H9 (cell line): ENCODE results near the gene FAM222B. TPM values are rescaled to one million over a fixed set of nuclear protein-coding genes. Genes with fewer than 3 reads are reported as not detected.

Experiments
- DNase-seq: peaks from one replicate; pipeline ENCODE4 v3.0.0-alpha.2; 2017
- H2AFZ ChIP-seq: one replicate; pipeline ENCODE4 v1.6.1; 2013; ENCODE audit warnings: mild to moderate bottlenecking, low read length, control low read depth, moderate library complexity
- H2AK5ac ChIP-seq: 2 replicates; pipeline ENCODE4 v1.6.1; 2013; ENCODE audit warnings: low read length, control low read depth, mixed read lengths; ENCODE audit not compliant: insufficient read length
- H2BK120ac ChIP-seq: one replicate; pipeline ENCODE4 v1.6.1; 2013; ENCODE audit warnings: low read depth, mild to moderate bottlenecking, low read length, control low read depth, inconsistent platforms; ENCODE audit not compliant: poor library complexity, severe bottlenecking
- H2BK12ac ChIP-seq: 2 replicates; pipeline ENCODE4 v1.6.1; 2013; ENCODE audit warnings: low read length, control low read depth, mixed read lengths, low read depth; ENCODE audit not compliant: insufficient read length
- H2BK15ac ChIP-seq: 2 replicates; pipeline ENCODE4 v1.6.1; 2013; ENCODE audit warnings: low read depth, low read length, control low read depth
- H2BK20ac ChIP-seq: one replicate; pipeline ENCODE4 v1.6.1; 2013; ENCODE audit warnings: low read depth, mild to moderate bottlenecking, low read length, control low read depth, inconsistent platforms; ENCODE audit not compliant: poor library complexity, severe bottlenecking
- H2BK5ac ChIP-seq: 2 replicates; pipeline ENCODE4 v1.6.1; 2013; ENCODE audit warnings: low read length, control low read depth, mixed read lengths; ENCODE audit not compliant: insufficient read length
- H3K14ac ChIP-seq: 2 replicates; pipeline ENCODE4 v1.6.1; 2013; ENCODE audit warnings: low read length, control low read depth; ENCODE audit not compliant: insufficient read depth
- H3K18ac ChIP-seq: 2 replicates; pipeline ENCODE4 v1.6.1; 2013; ENCODE audit warnings: low read depth, mild to moderate bottlenecking, mixed read lengths, low read length, control low read depth; ENCODE audit not compliant: insufficient read length
- H3K23ac ChIP-seq: 2 replicates; pipeline ENCODE4 v1.6.1; 2013; ENCODE audit warnings: low read length, control low read depth, mixed read lengths, low read depth; ENCODE audit not compliant: insufficient read length
- H3K23me2 ChIP-seq: 2 replicates; pipeline ENCODE4 v1.6.1; 2013; ENCODE audit warnings: low read depth, mild to moderate bottlenecking, mixed read lengths, low read length, control low read depth; ENCODE audit not compliant: insufficient read length, poor library complexity, severe bottlenecking
- H3K27ac ChIP-seq: 2 replicates; pipeline ENCODE4 v1.5.1; 2013; ENCODE audit warnings: low read length, control low read depth, mixed read lengths, low read depth; ENCODE audit not compliant: insufficient read length
- H3K27me3 ChIP-seq: 2 replicates; pipeline ENCODE4 v1.6.1; 2013; ENCODE audit warnings: low read length, control low read depth, inconsistent platforms; ENCODE audit not compliant: insufficient read depth
- H3K4ac ChIP-seq: 2 replicates; pipeline ENCODE4 v1.6.1; 2013; ENCODE audit warnings: low read depth, mild to moderate bottlenecking, control low read depth, inconsistent platforms, low read length, moderate library complexity
- H3K4me1 ChIP-seq: 2 replicates; pipeline ENCODE4 v1.6.1; 2013; ENCODE audit warnings: low read length, control low read depth, inconsistent platforms; ENCODE audit not compliant: insufficient read depth
- H3K4me2 ChIP-seq: 2 replicates; pipeline ENCODE4 v1.6.1; 2013; ENCODE audit warnings: low read length, control low read depth, mixed read lengths; ENCODE audit not compliant: insufficient read length, insufficient read depth
- H3K56ac ChIP-seq: 2 replicates; pipeline ENCODE4 v1.6.1; 2013; ENCODE audit warnings: low read depth, mild to moderate bottlenecking, mixed read lengths, low read length, control low read depth; ENCODE audit not compliant: insufficient read length
- H3K79me1 ChIP-seq: 2 replicates; pipeline ENCODE4 v1.6.1; 2013; ENCODE audit warnings: low read depth, mild to moderate bottlenecking, moderate library complexity, low read length, control low read depth, inconsistent platforms; ENCODE audit not compliant: insufficient read depth, poor library complexity, severe bottlenecking
- H3K79me2 ChIP-seq: 2 replicates; pipeline ENCODE4 v1.6.1; 2013; ENCODE audit warnings: low read length, control low read depth, inconsistent platforms; ENCODE audit not compliant: insufficient read depth
- H3K9ac ChIP-seq: 2 replicates; pipeline ENCODE4 v1.6.1; 2013; ENCODE audit warnings: low read length, control low read depth, mixed read lengths; ENCODE audit not compliant: insufficient read length; ENCODE audit errors: extremely low read depth
- H3K9me3 ChIP-seq: one replicate; pipeline ENCODE4 v1.6.1; 2013; ENCODE audit warnings: low read depth, low read length, inconsistent platforms; ENCODE audit not compliant: control insufficient read depth
- H3T11ph ChIP-seq: one replicate; pipeline ENCODE4 v1.6.1; 2013; ENCODE audit warnings: mild to moderate bottlenecking, low read length, control low read depth, inconsistent platforms
- H4K20me1 ChIP-seq: one replicate; pipeline ENCODE4 v1.6.1; 2013; ENCODE audit not compliant: control insufficient read depth, insufficient read length, insufficient read depth
- H4K5ac ChIP-seq: 2 replicates; pipeline ENCODE4 v1.6.1; 2013; ENCODE audit warnings: low read depth, mild to moderate bottlenecking, mixed read lengths, low read length, control low read depth; ENCODE audit not compliant: insufficient read length
- H4K8ac ChIP-seq: replicated peaks from 2 replicates; pipeline ENCODE4 v1.6.1; 2013; ENCODE audit warnings: low read length, control low read depth, mixed read lengths, low read depth; ENCODE audit not compliant: insufficient read length
- H4K91ac ChIP-seq: 2 replicates; pipeline ENCODE4 v1.6.1; 2013; ENCODE audit warnings: low read depth, mild to moderate bottlenecking, moderate library complexity, mixed read lengths, low read length, control low read depth; ENCODE audit not compliant: insufficient read length
- H3K27ac Mint-ChIP-seq, 3 experiments: 2 replicates in 2 of 3; 3 replicates in 1 of 3; pipeline ENCODE4 v1.8.0; 2020 to 2021; ENCODE audit warnings: mixed read lengths in 3 of 3, mild to moderate bottlenecking in 1 of 3, moderate library complexity in 1 of 3
- H3K27me3 Mint-ChIP-seq: 2 replicates; pipeline ENCODE4 v1.8.0; 2021; ENCODE audit warnings: low read depth, mild to moderate bottlenecking, moderate library complexity, mixed read lengths
- H3K36me3 Mint-ChIP-seq, 3 experiments: 2 replicates in 2 of 3; 3 replicates in 1 of 3; pipeline ENCODE4 v1.8.0; 2020 to 2021; ENCODE audit warnings: low read depth in 3 of 3, mixed read lengths in 3 of 3; ENCODE audit not compliant: insufficient read depth in 1 of 3
- H3K4me1 Mint-ChIP-seq, 2 experiments: 2 replicates each; pipeline ENCODE4 v1.8.0; 2020; ENCODE audit warnings: mixed read lengths in 2 of 2
- H3K4me3 Mint-ChIP-seq, 2 experiments: 2 replicates in 1 of 2; 3 replicates in 1 of 2; pipeline ENCODE4 v1.8.0; 2020 to 2021; ENCODE audit warnings: mild to moderate bottlenecking in 2 of 2, mixed read lengths in 2 of 2, moderate library complexity in 1 of 2
- H3K9me3 Mint-ChIP-seq, 2 experiments: 2 replicates in 1 of 2; 3 replicates in 1 of 2; pipeline ENCODE4 v1.8.0; 2020; ENCODE audit warnings: mild to moderate bottlenecking in 2 of 2, mixed read lengths in 2 of 2, moderate library complexity in 1 of 2
- WGBS: extraction: QIAGEN DNeasy Blood & Tissue Kit; methylation state at CpG from one replicate; pipeline ENCODE4 v1.1.7; 2013; ENCODE audit warnings: missing lambda C conversion rate, low lambda C conversion rate, mixed read lengths; ENCODE audit not compliant: insufficient read length; ENCODE audit errors: extremely low coverage; 5-methylcytosine and 5-hydroxymethylcytosine counted together
- total RNA-seq: library from RNA; stranded (reverse); gene quantifications from 2 replicates; pipeline ENCODE4 v1.2.1, GENCODE V29; 2021
- TF ChIP-seq, protein P1 (sequence below): fragments of 200-600 bp; sonication (generic); conservative IDR thresholded peaks from 3 replicates; pipeline ENCODE4 v1.8.0; 2021; ENCODE audit warnings: antibody characterized with exemption, mild to moderate bottlenecking

Gene FAM222B
- total RNA-seq, 1 experiment from 2014 or later = 76.1 TPM

DNA sequence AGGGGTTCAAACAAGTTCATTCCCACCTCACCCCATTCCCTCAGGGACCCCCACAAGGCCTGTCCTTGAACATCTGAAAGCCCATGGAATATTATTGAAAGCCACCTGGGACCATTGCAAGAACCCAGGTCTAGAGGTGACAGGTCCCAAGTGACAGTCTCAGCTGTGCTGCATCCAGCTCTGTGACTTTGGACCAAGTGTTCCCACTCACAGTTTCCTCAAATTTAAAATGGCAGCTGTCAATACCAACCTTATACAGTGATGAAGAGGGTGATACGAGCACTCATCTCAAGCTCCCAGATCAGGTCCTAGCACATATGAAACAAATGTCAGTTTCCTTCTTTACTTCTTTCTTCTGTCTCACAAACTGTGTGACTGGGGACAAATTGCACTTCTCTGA lies 21.4 kb upstream of the FAM222B start:
- no peak overlapping the region for H3K27ac Mint-ChIP-seq
- Histone ChIP-seq H3K18ac (no peak overlapping the region), H4K5ac (no peak overlapping the region), H4K20me1 (no peaks in the 10 kb centered on the region), H3K4me1 (no peaks in the 10 kb centered on the region; the same call in 1 of the 2 replicates), H2BK20ac (no peak overlapping the region), H3K23me2 (peaks cover 3% of the 10 kb centered on the region), H2BK120ac (no peak overlapping the region), H2BK5ac (no peak overlapping the region), H3T11ph (no peak overlapping the region), H3K27me3 (no peaks in the 10 kb centered on the region), H3K9ac (no peak overlapping the region), H2BK12ac (no peak overlapping the region), H2AK5ac (no peak overlapping the region), H3K14ac (no peak overlapping the region), H2BK15ac (no peak overlapping the region), H3K79me2 (no peaks in the 10 kb centered on the region), H3K4ac (no peak overlapping the region), H2AFZ (no peak overlapping the region), H3K27ac (no peak overlapping the region), H3K9me3 (no peaks in the 10 kb centered on the region), H3K4me2 (no peak overlapping the region), H4K91ac (no peak overlapping the region), H3K23ac (no peak overlapping the region), H4K8ac (no peak overlapping the region), H3K79me1 (no peaks in the 10 kb centered on the region), H3K56ac (no peak overlapping the region)
- no peak for DNase-seq
- peaks cover 10 to 17% (median 16%) of the 10 kb centered on the region in 3 experiments; a peak in 6 of 7 replicates for H3K36me3 Mint-ChIP-seq
- peaks cover 6% of the 10 kb centered on the region for H3K27me3 Mint-ChIP-seq
- H3K4me3 Mint-ChIP-seq = no peak overlapping the region
- no CpG with 5 or more reads among the region's 1 CpG for WGBS
- peaks cover 14 to 21% of the 10 kb centered on the region in 2 experiments for H3K4me1 Mint-ChIP-seq
- no peaks in the 10 kb centered on the region for H3K9me3 Mint-ChIP-seq
- TF ChIP-seq, protein P1, sequence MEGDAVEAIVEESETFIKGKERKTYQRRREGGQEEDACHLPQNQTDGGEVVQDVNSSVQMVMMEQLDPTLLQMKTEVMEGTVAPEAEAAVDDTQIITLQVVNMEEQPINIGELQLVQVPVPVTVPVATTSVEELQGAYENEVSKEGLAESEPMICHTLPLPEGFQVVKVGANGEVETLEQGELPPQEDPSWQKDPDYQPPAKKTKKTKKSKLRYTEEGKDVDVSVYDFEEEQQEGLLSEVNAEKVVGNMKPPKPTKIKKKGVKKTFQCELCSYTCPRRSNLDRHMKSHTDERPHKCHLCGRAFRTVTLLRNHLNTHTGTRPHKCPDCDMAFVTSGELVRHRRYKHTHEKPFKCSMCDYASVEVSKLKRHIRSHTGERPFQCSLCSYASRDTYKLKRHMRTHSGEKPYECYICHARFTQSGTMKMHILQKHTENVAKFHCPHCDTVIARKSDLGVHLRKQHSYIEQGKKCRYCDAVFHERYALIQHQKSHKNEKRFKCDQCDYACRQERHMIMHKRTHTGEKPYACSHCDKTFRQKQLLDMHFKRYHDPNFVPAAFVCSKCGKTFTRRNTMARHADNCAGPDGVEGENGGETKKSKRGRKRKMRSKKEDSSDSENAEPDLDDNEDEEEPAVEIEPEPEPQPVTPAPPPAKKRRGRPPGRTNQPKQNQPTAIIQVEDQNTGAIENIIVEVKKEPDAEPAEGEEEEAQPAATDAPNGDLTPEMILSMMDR = no peak
